ENCODE results near the gene PSTK.

Gene PSTK

GRCh38 chr10:122980209-122981065 lies at the start of gene PSTK:
PSTK (plus strand) TSS chr10:122980401; CDS start chr10:122980480, 79 bp downstream.
- DNase-seq = peak; percentile 93

- DNase-seq = no peak
These were observed 48.9 kb upstream of the PSTK start for GRCh38 chr10:122931088-122931906.

- no peak for DNase-seq
These were observed 40.9 kb upstream of the PSTK start for GRCh38 chr10:122939133-122939855.

GRCh38 chr10:122939856-122940543 lies 40.2 kb upstream of the PSTK start:
- DNase-seq = no peak

GRCh38 chr10:122949296-122949695 lies 30.9 kb upstream of the PSTK start:
- no peak for DNase-seq

GRCh38 chr10:122953902-122954730 lies 26.1 kb upstream of the PSTK start, which contains the start of gene C10orf88:
C10orf88 (minus strand) TSS chr10:122954227; CDS start chr10:122954178, 49 bp downstream.
- DNase-seq = peak; percentile 99

- DNase-seq = no peak
These were observed 25.5 kb upstream of the PSTK start for GRCh38 chr10:122954731-122955050.

GRCh38 chr10:122955892-122956291 lies 24.3 kb upstream of the PSTK start:
- no peak for DNase-seq

- no peak for DNase-seq
These were observed 22.7 kb upstream of the PSTK start for GRCh38 chr10:122957474-122957873.

GRCh38 chr10:122962405-122962804 lies 17.8 kb upstream of the PSTK start:
- no peak for DNase-seq

GRCh38 chr10:122966879-122967278 lies 13.3 kb upstream of the PSTK start:
- no peak for DNase-seq

GRCh38 chr10:122968698-122969097 lies 11.5 kb upstream of the PSTK start:
- no peak for DNase-seq

- no peak for DNase-seq
These were observed 6.2 kb upstream of the PSTK start for GRCh38 chr10:122974023-122974422.

GRCh38 chr10:122974543-122975064 lies 5.6 kb upstream of the PSTK start:
- no peak for DNase-seq

- DNase-seq = no peak
These were observed 864 bp downstream of the PSTK start for GRCh38 chr10:122981066-122981464.

GRCh38 chr10:122983898-122984297 lies 3.7 kb downstream of the PSTK start:
- DNase-seq = no peak

- DNase-seq = no peak
These were observed 4.5 kb downstream of the PSTK start for GRCh38 chr10:122984708-122985107.

- no peak for DNase-seq
These were observed 6.1 kb downstream of the PSTK start for GRCh38 chr10:122986335-122986734.

GRCh38 chr10:122988501-122988900 lies 8.3 kb downstream of the PSTK start:
- DNase-seq = no peak

GRCh38 chr10:122990278-122990677 lies 10.1 kb downstream of the PSTK start:
- no peak for DNase-seq

- no peak for DNase-seq
These were observed 11.9 kb downstream of the PSTK start for GRCh38 chr10:122992031-122992585.

Data from islet precursor cell (in vitro differentiated cells).